Stimulated activated CD8-positive, alpha-beta memory T cell treated with anti-CD3 and anti-CD28 coated beads, Interleukin-15, amount 100 ng/mL, for 4 hours (primary cell): ENCODE measurements around the gene GNAT1.
A peak's percentile ranks its signal among the peaks of the same experiment; 100 is the strongest.
"Not testable (repeated sequence)": the region's sequence is repeated elsewhere in the genome, so short reads cannot be mapped to it uniquely, and the experiment has no call there.

Experiments used
- DNase-seq, 2 donors: peaks; one replicate each; pipeline ENCODE4 v3.0.0-alpha.2; 2020; ENCODE audit warnings: low read depth in 2 of 2

GNAT1 gene

GRCh38 chr3:50221411-50222168, 30.2 kb downstream of the GNAT1 start:
- no peak for DNase-seq

- no peak for DNase-seq
These were observed 30.7 kb downstream of the GNAT1 start for GRCh38 chr3:50222169-50222528.

GRCh38 chr3:50224639-50225038, 33.2 kb downstream of the GNAT1 start:
- no peak for DNase-seq

GRCh38 chr3:50226888-50227389, 35.5 kb downstream of the GNAT1 start:
- DNase-seq = no peak

- peak; percentile 73 to 81 for DNase-seq
These were observed 36.2 kb downstream of the GNAT1 start for GRCh38 chr3:50227390-50228183.

GRCh38 chr3:50228184-50228763, 36.9 kb downstream of the GNAT1 start:
- DNase-seq = not testable (repeated sequence)

- no peak for DNase-seq
These were observed 38.1 kb downstream of the GNAT1 start for GRCh38 chr3:50229490-50229889.

GRCh38 chr3:50230104-50230793, 38.8 kb downstream of the GNAT1 start:
- DNase-seq = no peak

- no peak for DNase-seq
These were observed 39.4 kb downstream of the GNAT1 start for GRCh38 chr3:50230794-50231125.

GRCh38 chr3:50231581-50231980, 40.2 kb downstream of the GNAT1 start:
- no peak for DNase-seq

GRCh38 chr3:50232303-50232702, 40.9 kb downstream of the GNAT1 start:
- DNase-seq = no peak

- DNase-seq = no peak
These were observed 41.8 kb downstream of the GNAT1 start for GRCh38 chr3:50233176-50233575.

- peak; percentile 97 to 98 for DNase-seq
These were observed 44.5 kb downstream of the GNAT1 start, which contains the start of gene GNAI2 for GRCh38 chr3:50235716-50236483. Gene GNAI2, plus strand, starts transcription at chr3:50236204. Its CDS starts 132 bp downstream, at chr3:50236336.

GRCh38 chr3:50236484-50237132, 45.2 kb downstream of the GNAT1 start:
- no peak for DNase-seq

- no peak for DNase-seq
These were observed 45.8 kb downstream of the GNAT1 start for GRCh38 chr3:50237133-50237651.

GRCh38 chr3:50237754-50238548, 46.5 kb downstream of the GNAT1 start:
- peak; percentile 74 for DNase-seq

GRCh38 chr3:50238549-50239026, 47.2 kb downstream of the GNAT1 start:
- DNase-seq = no peak

- DNase-seq = no peak
These were observed 48.2 kb downstream of the GNAT1 start for GRCh38 chr3:50239649-50240048.

- DNase-seq = no peak
These were observed 49.8 kb downstream of the GNAT1 start for GRCh38 chr3:50241163-50241562.
